ENCODE data around the gene SNX30.

SNX30 gene

GRCh38 chr9:112886351-112886750 is 135.8 kb downstream of the SNX30 start:
- no peak for TF ChIP-seq ZFX (IDR thresholded peaks at IDR 0.05; ENCODE audit: borderline replicate concordance)
- no peak for TF ChIP-seq CTCF (IDR thresholded peaks at IDR 0.05)

GRCh38 chr9:112887381-112887780 is 136.8 kb downstream of the SNX30 start:
- no peak overlapping the region for H3K27ac ChIP-seq
- no peak for TF ChIP-seq ZFX (IDR thresholded peaks at IDR 0.05; ENCODE audit: borderline replicate concordance)
- 0 out of 2 replicates have a peak, but pooled peaks have one; percentile 11 for TF ChIP-seq CTCF (IDR thresholded peaks at IDR 0.05)

More at GRCh38 chr9:112886351-112886750, 135.8 kb downstream of the SNX30 start:
- H3K27ac ChIP-seq, result no peak overlapping the region

- H3K27ac ChIP-seq, result no peak within 1 kb of the TSS
- no peak for TF ChIP-seq ZFX (IDR thresholded peaks at IDR 0.05; ENCODE audit: borderline replicate concordance)
- TF ChIP-seq CTCF (IDR thresholded peaks at IDR 0.05), result no peak
Observed at GRCh38 chr9:112890106-112891081, 139.8 kb downstream of the SNX30 start, which contains the start of gene SLC46A2. Gene SLC46A2 (minus strand): TSS chr9:112890876. CDS start chr9:112890681, 195 bp downstream.

GRCh38 chr9:112891521-112891920 is 141.0 kb downstream of the SNX30 start:
- H3K27ac ChIP-seq, result no peak overlapping the region
- TF ChIP-seq CTCF (IDR thresholded peaks at IDR 0.05) (no peak), ZFX (IDR thresholded peaks at IDR 0.05; ENCODE audit: borderline replicate concordance) (no peak)

GRCh38 chr9:112892981-112893380 is 142.4 kb downstream of the SNX30 start:
- no peak overlapping the region for H3K27ac ChIP-seq
- TF ChIP-seq CTCF (IDR thresholded peaks at IDR 0.05) (no peak), ZFX (IDR thresholded peaks at IDR 0.05; ENCODE audit: borderline replicate concordance) (no peak)

GRCh38 chr9:112894041-112894440 is 143.5 kb downstream of the SNX30 start:
- no peak overlapping the region for H3K27ac ChIP-seq
- no peak for TF ChIP-seq ZFX (IDR thresholded peaks at IDR 0.05; ENCODE audit: borderline replicate concordance)
- no peak for TF ChIP-seq CTCF (IDR thresholded peaks at IDR 0.05)

- no peak for TF ChIP-seq CTCF (IDR thresholded peaks at IDR 0.05)
- no peak for TF ChIP-seq ZFX (IDR thresholded peaks at IDR 0.05; ENCODE audit: borderline replicate concordance)
- H3K27ac ChIP-seq, result no peak overlapping the region
Observed at GRCh38 chr9:112894699-112895098, 144.1 kb downstream of the SNX30 start.
